ENCODE data around the gene AREL1.

The AREL1 gene

DNA sequence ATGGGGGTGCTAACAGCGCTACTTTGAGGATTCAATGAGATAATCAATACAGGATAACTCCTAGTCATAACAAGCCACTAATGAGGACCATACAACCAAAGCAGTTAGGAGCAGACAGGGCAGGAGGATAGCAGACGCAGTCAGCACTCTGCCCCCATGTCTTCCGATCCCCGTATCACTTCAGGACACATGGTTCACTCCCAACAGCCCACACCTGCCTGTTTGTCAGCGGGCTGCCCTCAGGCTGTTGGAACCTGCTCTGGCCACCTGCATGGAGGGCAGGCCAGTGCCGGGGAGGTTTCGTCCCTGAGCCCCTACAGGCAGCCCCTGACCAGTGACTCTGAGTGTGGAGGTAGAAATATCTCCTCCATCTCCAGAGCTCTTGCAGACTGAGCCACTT, 63.7 kb downstream of the AREL1 start:
- TF ChIP-seq, protein P1, sequence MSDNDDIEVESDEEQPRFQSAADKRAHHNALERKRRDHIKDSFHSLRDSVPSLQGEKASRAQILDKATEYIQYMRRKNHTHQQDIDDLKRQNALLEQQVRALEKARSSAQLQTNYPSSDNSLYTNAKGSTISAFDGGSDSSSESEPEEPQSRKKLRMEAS (IDR thresholded peaks at IDR 0.05) = no peak
- TF ChIP-seq CREB1 (IDR thresholded peaks at IDR 0.05; ENCODE audit: low read depth) = no peak
- no peak for TF ChIP-seq CEBPB (IDR thresholded peaks at IDR 0.05)
- TF ChIP-seq USF1 (IDR thresholded peaks at IDR 0.05) = no peak
- TF ChIP-seq YY1 (IDR thresholded peaks at IDR 0.05; ENCODE audit: low read depth) = no peak
- TF ChIP-seq REST (IDR thresholded peaks at IDR 0.05; ENCODE audit: low read depth) = no peak
- TF ChIP-seq EGR1 (IDR thresholded peaks at IDR 0.05) = no peak
- TF ChIP-seq FOXM1 (IDR thresholded peaks at IDR 0.05; ENCODE audit: borderline replicate concordance, low read depth) = no peak
- no peak for TF ChIP-seq RAD21 (IDR thresholded peaks at IDR 0.05; ENCODE audit: low read depth)

DNA sequence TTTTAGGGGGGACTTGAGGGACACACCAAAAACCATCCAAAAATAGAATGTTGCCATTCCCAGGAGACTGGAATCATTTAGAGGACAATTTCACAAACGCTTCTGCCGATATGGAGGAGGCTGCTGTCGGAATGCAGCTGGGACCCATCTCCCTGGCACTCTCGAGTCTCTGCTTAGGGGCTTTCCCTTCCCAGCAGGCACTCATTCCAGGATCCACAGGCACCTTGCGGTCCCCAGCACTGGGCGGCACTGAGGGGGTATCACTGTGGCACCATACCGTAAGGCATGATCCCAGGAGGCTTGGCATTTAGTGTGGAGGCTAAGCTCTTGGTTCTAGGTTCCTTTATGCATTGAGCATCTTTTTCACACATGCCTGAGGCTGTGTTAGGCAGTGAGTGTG, 64.3 kb downstream of the AREL1 start:
- no peak for TF ChIP-seq CEBPB (IDR thresholded peaks at IDR 0.05)
- TF ChIP-seq TAF1 (IDR thresholded peaks at IDR 0.05; ENCODE audit: low read depth) = no peak

GRCh38 chr14:74647678-74648461, 65.0 kb downstream of the AREL1 start:
- no peak for TF ChIP-seq YY1 (IDR thresholded peaks at IDR 0.05; ENCODE audit: low read depth)
- peak; percentile 31; the same call in 1 of the 2 replicates for TF ChIP-seq EP300 (IDR thresholded peaks at IDR 0.05; ENCODE audit: borderline replicate concordance)
- 0 out of 2 replicates have a peak, but pooled peaks have one; percentile 29 for TF ChIP-seq TCF12 (IDR thresholded peaks at IDR 0.05; ENCODE audit: low read depth)
- no peak for TF ChIP-seq TAF1 (IDR thresholded peaks at IDR 0.05; ENCODE audit: low read depth)
- TF ChIP-seq NFIC (IDR thresholded peaks at IDR 0.05) = peak; percentile 85
- 0 out of 2 replicates have a peak, but pooled peaks have one; percentile 0 for TF ChIP-seq RAD21 (IDR thresholded peaks at IDR 0.05; ENCODE audit: low read depth)

GRCh38 chr14:74647061-74647677, 65.7 kb downstream of the AREL1 start:
- TF ChIP-seq CREB1 (IDR thresholded peaks at IDR 0.05; ENCODE audit: low read depth) = no peak
- TF ChIP-seq CEBPB (IDR thresholded peaks at IDR 0.05) = no peak
- TF ChIP-seq, protein P1 (IDR thresholded peaks at IDR 0.05) = no peak
- TF ChIP-seq USF1 (IDR thresholded peaks at IDR 0.05) = no peak
- no peak for TF ChIP-seq TEAD4 (IDR thresholded peaks at IDR 0.05)
- TF ChIP-seq EP300 (IDR thresholded peaks at IDR 0.05; ENCODE audit: borderline replicate concordance) = no peak
- no peak for TF ChIP-seq TAF1 (IDR thresholded peaks at IDR 0.05; ENCODE audit: low read depth)
- TF ChIP-seq FOXM1 (IDR thresholded peaks at IDR 0.05; ENCODE audit: borderline replicate concordance, low read depth) = no peak
- no peak for TF ChIP-seq EGR1 (IDR thresholded peaks at IDR 0.05)
- no peak for TF ChIP-seq REST (IDR thresholded peaks at IDR 0.05; ENCODE audit: low read depth)
- TF ChIP-seq TCF12 (IDR thresholded peaks at IDR 0.05; ENCODE audit: low read depth) = no peak
- no peak for TF ChIP-seq YY1 (IDR thresholded peaks at IDR 0.05; ENCODE audit: low read depth)
- TF ChIP-seq NFIC (IDR thresholded peaks at IDR 0.05) = no peak
- no peak for TF ChIP-seq RAD21 (IDR thresholded peaks at IDR 0.05; ENCODE audit: low read depth)
- no peak for TF ChIP-seq ZBTB7A (IDR thresholded peaks at IDR 0.05; ENCODE audit: low read depth)

- TF ChIP-seq TEAD4 (IDR thresholded peaks at IDR 0.05) (no peak), RAD21 (IDR thresholded peaks at IDR 0.05; ENCODE audit: low read depth) (no peak), FOXM1 (IDR thresholded peaks at IDR 0.05; ENCODE audit: borderline replicate concordance, low read depth) (no peak), EP300 (IDR thresholded peaks at IDR 0.05; ENCODE audit: borderline replicate concordance) (no peak), EGR1 (IDR thresholded peaks at IDR 0.05) (no peak), REST (IDR thresholded peaks at IDR 0.05; ENCODE audit: low read depth) (no peak), ZBTB7A (IDR thresholded peaks at IDR 0.05; ENCODE audit: low read depth) (no peak)
- TF ChIP-seq, protein P1 (IDR thresholded peaks at IDR 0.05) = no peak
Observed at GRCh38 chr14:74645756-74646470, 67.0 kb downstream of the AREL1 start.
